Loucy (cell line): ENCODE results near the gene VAV3.

ENCODE experiments used
- H2AFZ ChIP-seq: fragments of 200-600 bp; sonication (generic); 2 replicates; pipeline ENCODE4 v1.6.0; 2016; ENCODE audit warnings: antibody characterized with exemption, mild to moderate bottlenecking, low read length, moderate library complexity
- H3F3A ChIP-seq: fragments of 200-600 bp; 2 replicates; pipeline ENCODE4 v1.6.0; 2016; ENCODE audit warnings: antibody characterized with exemption, low read depth, mild to moderate bottlenecking
- H3K27me3 ChIP-seq: fragments of 200-600 bp; sonication (generic); 2 replicates; pipeline ENCODE4 v1.6.1; 2014; ENCODE audit warnings: low read length, mild to moderate bottlenecking; ENCODE audit not compliant: insufficient read depth, poor library complexity, severe bottlenecking
- H3K36me3 ChIP-seq: fragments of 200-600 bp; sonication (generic); 2 replicates; pipeline ENCODE4 v1.6.1; 2016; ENCODE audit warnings: low read length; ENCODE audit not compliant: insufficient read depth
- H3K4me1 ChIP-seq: fragments of 200-600 bp; sonication (generic); 2 replicates; pipeline ENCODE4 v1.5.1; 2014; ENCODE audit warnings: low read length, mild to moderate bottlenecking; ENCODE audit not compliant: insufficient read depth, poor library complexity, severe bottlenecking
- H3K4me2 ChIP-seq: fragments of 200-600 bp; sonication (generic); 2 replicates; pipeline ENCODE4 v1.6.0; 2014; ENCODE audit warnings: antibody characterized with exemption, low read length, low read depth, mild to moderate bottlenecking; ENCODE audit not compliant: poor library complexity, severe bottlenecking
- H3K4me3 ChIP-seq: fragments of 200-600 bp; sonication (generic); 2 replicates; pipeline ENCODE4 v1.5.1; 2014; ENCODE audit warnings: low read length, mild to moderate bottlenecking, mixed read lengths; ENCODE audit not compliant: poor library complexity, severe bottlenecking
- H3K79me2 ChIP-seq: fragments of 200-600 bp; sonication (generic); 2 replicates; pipeline ENCODE4 v1.6.1; 2014; ENCODE audit warnings: low read length; ENCODE audit not compliant: insufficient read depth
- H3K9ac ChIP-seq: fragments of 200-600 bp; sonication (generic); 2 replicates; pipeline ENCODE4 v1.6.0; 2014; ENCODE audit warnings: mild to moderate bottlenecking, low read depth, low read length, moderate library complexity; ENCODE audit not compliant: poor library complexity, severe bottlenecking
- H3K9me2 ChIP-seq: fragments of 200-600 bp; sonication (generic); replicated peaks from 2 replicates; pipeline ENCODE4 v1.6.1; 2016; ENCODE audit warnings: low read depth, low read length, mixed read lengths
- H3K9me3 ChIP-seq: fragments of 200-600 bp; sonication (generic); 2 replicates; pipeline ENCODE4 v1.6.1; 2014; ENCODE audit warnings: mild to moderate bottlenecking, antibody characterized with exemption, low read length, low read depth; ENCODE audit not compliant: insufficient read depth
- H4K20me1 ChIP-seq: fragments of 200-600 bp; sonication (generic); 2 replicates; pipeline ENCODE4 v1.6.0; 2014; ENCODE audit warnings: antibody characterized with exemption, low read length, mild to moderate bottlenecking; ENCODE audit not compliant: insufficient read depth, poor library complexity, severe bottlenecking
- CTCF ChIP-seq: fragments of 200-600 bp; sonication (generic); conservative IDR thresholded peaks from 2 replicates; pipeline ENCODE4 v1.5.1; 2014; ENCODE audit warnings: mild to moderate bottlenecking, antibody characterized with exemption, low read length
- EZH2phosphoT487 ChIP-seq: fragments of 200-600 bp; IDR thresholded peaks from 2 replicates; pipeline ENCODE4 v1.6.1; 2018; ENCODE audit warnings: antibody characterized with exemption, mild to moderate bottlenecking, moderate library complexity, borderline replicate concordance

VAV3 gene

GRCh38 chr1:107802654-107803053 is 162.3 kb downstream of the VAV3 start:
- Histone ChIP-seq H3F3A (0 out of 2 replicates have a peak, but pooled peaks cover 5% of the 10 kb centered on the region), H3K36me3 (0 out of 2 replicates have a peak, but pooled peaks cover 5% of the 10 kb centered on the region), H3K79me2 (peaks cover 90% of the 10 kb centered on the region), H3K9ac (no peak overlapping the region), H3K27me3 (no peaks in the 10 kb centered on the region), H3K9me3 (no peaks in the 10 kb centered on the region), H3K4me2 (no peak overlapping the region), H3K4me3 (no peak overlapping the region), H3K9me2 (no peaks in the 10 kb centered on the region), H4K20me1 (peaks cover 42% of the 10 kb centered on the region), H2AFZ (no peak overlapping the region), H3K4me1 (peaks cover 53% of the 10 kb centered on the region)
- no peak for TF ChIP-seq CTCF
- TF ChIP-seq EZH2phosphoT487, result no peak

- Histone ChIP-seq H3F3A (0 out of 2 replicates have a peak, but pooled peaks cover 4% of the 10 kb centered on the region), H3K9me2 (no peaks in the 10 kb centered on the region), H3K4me3 (no peak overlapping the region), H3K4me2 (peak overlapping the region; percentile 16), H3K9me3 (no peaks in the 10 kb centered on the region), H3K79me2 (peaks cover 91% of the 10 kb centered on the region), H3K4me1 (peaks cover 45% of the 10 kb centered on the region), H3K36me3 (peaks cover 9% of the 10 kb centered on the region; the same call in 1 of the 2 replicates), H3K27me3 (no peaks in the 10 kb centered on the region), H2AFZ (no peak overlapping the region), H4K20me1 (peaks cover 53% of the 10 kb centered on the region), H3K9ac (no peak overlapping the region)
- no peak for TF ChIP-seq CTCF
- TF ChIP-seq EZH2phosphoT487, result no peak
Observed at GRCh38 chr1:107795994-107796393, 169.0 kb downstream of the VAV3 start.

GRCh38 chr1:107795441-107795840 is 169.5 kb downstream of the VAV3 start:
- Histone ChIP-seq H3F3A (0 out of 2 replicates have a peak, but pooled peaks cover 4% of the 10 kb centered on the region), H3K27me3 (no peaks in the 10 kb centered on the region), H3K9me2 (no peaks in the 10 kb centered on the region), H3K79me2 (peaks cover 91% of the 10 kb centered on the region), H3K4me2 (peak overlapping the region; percentile 16), H3K9me3 (no peaks in the 10 kb centered on the region), H3K9ac (no peak overlapping the region), H2AFZ (no peak overlapping the region), H3K4me1 (peaks cover 47% of the 10 kb centered on the region), H3K4me3 (no peak overlapping the region), H4K20me1 (peaks cover 53% of the 10 kb centered on the region), H3K36me3 (peaks cover 9% of the 10 kb centered on the region; the same call in 1 of the 2 replicates)
- no peak for TF ChIP-seq EZH2phosphoT487
- TF ChIP-seq CTCF, result no peak
